ENCODE results near the gene AOPEP. TPM values are rescaled to one million over a fixed set of nuclear protein-coding genes. Genes with fewer than 3 reads are reported as not detected.

The AOPEP gene
- total RNA-seq, 1 experiment from 2014 or later = 15.0 TPM

DNA sequence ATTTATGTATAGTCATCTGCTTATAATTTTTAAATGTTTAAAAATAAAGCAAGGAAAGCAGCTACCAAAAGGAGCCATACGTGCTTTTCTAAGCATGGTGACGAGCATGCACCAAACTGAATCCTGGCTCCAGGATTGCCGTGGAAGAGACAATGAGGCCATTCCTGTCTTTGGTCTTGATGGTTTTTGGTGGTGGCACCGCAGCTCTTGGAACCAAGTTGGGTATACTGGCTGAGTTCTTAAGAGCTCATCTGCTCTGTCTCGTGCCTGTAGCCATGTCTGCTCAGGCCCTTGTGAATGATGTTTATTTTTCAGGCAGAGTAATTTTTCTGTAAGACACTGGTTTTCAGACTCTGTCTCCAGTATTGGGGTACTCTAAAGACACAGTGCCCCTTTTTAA lies 345.0 kb downstream of the AOPEP start:
- Histone ChIP-seq H3K56ac (ENCODE audit: insufficient read length, low read depth, low read length) (no peak overlapping the region), H3K79me1 (ENCODE audit: insufficient read depth, low read depth, low read length, poor library complexity, severe bottlenecking) (no peaks in the 10 kb centered on the region), H3K4ac (ENCODE audit: low read depth, low read length) (no peak overlapping the region), H3K18ac (ENCODE audit: insufficient read length, low read depth, low read length) (no peak overlapping the region), H2AFZ (ENCODE audit: low read length) (no peak overlapping the region), H3K9ac (ENCODE audit: extremely low read depth, insufficient read length, low read length) (no peak overlapping the region), H2BK12ac (ENCODE audit: insufficient read length, low read depth, low read length) (no peak overlapping the region), H3K14ac (ENCODE audit: insufficient read depth, low read length) (no peak overlapping the region), H2BK120ac (ENCODE audit: low read depth, low read length, poor library complexity, severe bottlenecking) (no peak overlapping the region), H3K27me3 (ENCODE audit: insufficient read depth, low read length) (no peaks in the 10 kb centered on the region), H2BK15ac (ENCODE audit: low read depth, low read length) (no peak overlapping the region), H3K9me3 (ENCODE audit: control insufficient read depth, low read depth, low read length) (no peaks in the 10 kb centered on the region), H3K23me2 (ENCODE audit: insufficient read length, low read depth, low read length, poor library complexity, severe bottlenecking) (no peaks in the 10 kb centered on the region), H3T11ph (ENCODE audit: low read length) (no peak overlapping the region), H3K27ac (ENCODE audit: insufficient read length, low read depth, low read length) (no peak overlapping the region), H4K91ac (ENCODE audit: insufficient read length, low read depth, low read length) (no peak overlapping the region), H4K5ac (ENCODE audit: insufficient read length, low read depth, low read length) (no peak overlapping the region), H3K23ac (ENCODE audit: insufficient read length, low read depth, low read length) (no peak overlapping the region), H2AK5ac (ENCODE audit: insufficient read length, low read length) (no peak overlapping the region), H4K8ac (replicated peaks; ENCODE audit: insufficient read length, low read depth, low read length) (no peak overlapping the region), H2BK20ac (ENCODE audit: low read depth, low read length, poor library complexity, severe bottlenecking) (no peak overlapping the region), H3K4me1 (ENCODE audit: insufficient read depth, low read length) (no peaks in the 10 kb centered on the region; the same call in 1 of the 2 replicates), H4K20me1 (ENCODE audit: control insufficient read depth, insufficient read depth, insufficient read length) (no peaks in the 10 kb centered on the region), H2BK5ac (ENCODE audit: insufficient read length, low read length) (no peak overlapping the region), H3K79me2 (ENCODE audit: insufficient read depth, low read length) (no peaks in the 10 kb centered on the region), H3K4me2 (ENCODE audit: insufficient read depth, insufficient read length, low read length) (no peak overlapping the region)
- peaks cover 0 to 4% (median 3%) of the 10 kb centered on the region in 3 experiments; a peak in 2 of 7 replicates for H3K36me3 Mint-ChIP-seq (ENCODE audit: insufficient read depth in 1 of 3, low read depth in 3 of 3)
- WGBS (ENCODE audit: extremely low coverage, insufficient read length, low lambda C conversion rate) = no CpG with 5 or more reads among the region's 5 CpGs
- no peak for DNase-seq
- TF ChIP-seq, protein P1, sequence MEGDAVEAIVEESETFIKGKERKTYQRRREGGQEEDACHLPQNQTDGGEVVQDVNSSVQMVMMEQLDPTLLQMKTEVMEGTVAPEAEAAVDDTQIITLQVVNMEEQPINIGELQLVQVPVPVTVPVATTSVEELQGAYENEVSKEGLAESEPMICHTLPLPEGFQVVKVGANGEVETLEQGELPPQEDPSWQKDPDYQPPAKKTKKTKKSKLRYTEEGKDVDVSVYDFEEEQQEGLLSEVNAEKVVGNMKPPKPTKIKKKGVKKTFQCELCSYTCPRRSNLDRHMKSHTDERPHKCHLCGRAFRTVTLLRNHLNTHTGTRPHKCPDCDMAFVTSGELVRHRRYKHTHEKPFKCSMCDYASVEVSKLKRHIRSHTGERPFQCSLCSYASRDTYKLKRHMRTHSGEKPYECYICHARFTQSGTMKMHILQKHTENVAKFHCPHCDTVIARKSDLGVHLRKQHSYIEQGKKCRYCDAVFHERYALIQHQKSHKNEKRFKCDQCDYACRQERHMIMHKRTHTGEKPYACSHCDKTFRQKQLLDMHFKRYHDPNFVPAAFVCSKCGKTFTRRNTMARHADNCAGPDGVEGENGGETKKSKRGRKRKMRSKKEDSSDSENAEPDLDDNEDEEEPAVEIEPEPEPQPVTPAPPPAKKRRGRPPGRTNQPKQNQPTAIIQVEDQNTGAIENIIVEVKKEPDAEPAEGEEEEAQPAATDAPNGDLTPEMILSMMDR (conservative IDR thresholded peaks at IDR 0.05) = no peak
- H3K9me3 Mint-ChIP-seq = no peaks in the 10 kb centered on the region
- peaks cover 7 to 8% of the 10 kb centered on the region in 2 experiments for H3K4me1 Mint-ChIP-seq
- H3K27ac Mint-ChIP-seq = no peak overlapping the region; a peak in 1 of 7 replicates
- no peaks in the 10 kb centered on the region; the same call in 1 of the 2 replicates for H3K27me3 Mint-ChIP-seq (ENCODE audit: low read depth)
- no peak overlapping the region for H3K4me3 Mint-ChIP-seq
